Right cardiac atrium (tissue), 5 donors: ENCODE data around the gene IL17RB. TPM values are rescaled to one million over a fixed set of nuclear protein-coding genes. Genes with fewer than 3 reads are reported as not detected.

Source experiments
- ATAC-seq, 2 donors: fragments of 200-7000 bp; cut with Tn5 transposase; one replicate each; pipeline versions ENCODE4 v1.8.0 to v1.9.1; 2020; ENCODE audit warnings: moderate library complexity in 2 of 2, mild to moderate bottlenecking in 1 of 2
- DNase-seq, 3 donors: peaks; one replicate each; pipeline ENCODE4 v3.0.0-alpha.2; 2020
- H3K27ac ChIP-seq: one replicate; pipeline ENCODE4 v1.5.1; 2013; ENCODE audit warnings: mild to moderate bottlenecking, low read length, control low read depth, moderate library complexity
- H3K27me3 ChIP-seq: one replicate; pipeline ENCODE4 v1.6.1; 2013; ENCODE audit not compliant: control insufficient read depth, insufficient read depth
- H3K4me1 ChIP-seq: one replicate; pipeline ENCODE4 v1.6.1; 2013; ENCODE audit warnings: low read length; ENCODE audit not compliant: control insufficient read depth, insufficient read depth
- H3K4me3 ChIP-seq: one replicate; pipeline ENCODE4 v1.5.1; 2013; ENCODE audit warnings: low read length, control low read depth
- H3K9me3 ChIP-seq: one replicate; pipeline ENCODE4 v1.6.1; 2013; ENCODE audit warnings: low read length; ENCODE audit not compliant: control insufficient read depth
- WGBS: extraction: QIAGEN DNeasy Blood & Tissue Kit; methylation state at CpG from one replicate; pipeline ENCODE4 v1.1.7; 2013; 5-methylcytosine and 5-hydroxymethylcytosine counted together
- intact Hi-C, 4 donors: fragments of 100-400 bp; cut with DNase I; formaldehyde crosslinking; loops; one replicate each; pipeline versions ENCODE4 v1.11.0 to v1.14.0; 2022 to 2023
- polyA plus RNA-seq: library from polyadenylated mRNA; stranded (reverse); fragments of 200-250 nt; gene quantifications from one replicate; pipeline ENCODE4 v1.2.3, GENCODE V29; 2013
- total RNA-seq, 4 donors: library from RNA; stranded (reverse); fragmentation: NEBNext Ultra II Directional; extraction: Animal tissue kit (Norgen Biotek cat#: 25700); gene quantifications; one replicate each; pipeline ENCODE4 v1.2.1, GENCODE V29; 2021
- donor health status: healthy with polysubstance abuse.
- donor health status: DM: no; HTN: yes; CAD: no.
- donor health status: DM: no; HTN: no; CAD: no.
- donor health status: DM: no; HTN: yes; CAD: no; lungs with severe emphysema.
- donor health status: DM: yes; HTN: yes; CAD: no.

IL17RB gene
- total and polyA plus RNA-seq, 5 donors: 1.3 to 2.9 (median 1.9) TPM

DNA sequence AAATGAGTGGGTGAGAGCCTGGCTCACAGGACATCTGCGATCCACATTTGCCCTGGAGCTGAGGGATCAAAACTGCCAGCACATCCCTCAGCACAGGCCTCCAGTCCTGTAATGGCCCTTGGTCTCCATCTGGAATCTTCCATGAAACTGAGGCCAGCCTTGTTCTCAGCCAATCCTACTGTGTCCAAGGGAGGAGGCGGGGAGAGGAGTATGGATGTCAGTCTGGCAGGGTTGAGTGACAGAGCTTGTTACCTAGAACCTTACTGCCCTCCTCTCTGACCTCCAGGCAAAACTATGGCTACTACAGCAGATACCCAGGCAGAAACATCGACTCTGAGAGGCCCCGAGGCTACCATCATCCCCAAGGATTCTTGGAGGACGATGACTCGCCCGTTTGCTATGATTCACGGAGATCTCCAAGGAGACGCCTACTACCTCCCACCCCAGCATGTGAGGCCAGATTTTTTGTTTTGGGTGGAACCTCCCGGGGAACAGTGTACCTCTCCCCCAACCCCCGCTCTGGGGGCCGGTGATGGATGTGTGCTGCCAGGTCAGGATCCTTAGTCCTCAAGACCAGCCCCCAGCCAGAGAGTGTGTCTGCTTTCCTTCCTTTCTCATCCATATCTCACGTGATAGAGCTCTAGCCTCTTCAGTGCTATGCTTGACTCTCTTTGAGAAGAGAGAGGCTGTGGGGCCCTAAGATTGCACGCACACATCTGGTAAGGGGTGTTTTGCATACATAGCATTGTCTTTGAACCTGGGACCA is 41.5 kb upstream of the IL17RB start:
- Histone ChIP-seq H3K27me3 (no peaks in the 10 kb centered on the region), H3K9me3 (no peaks in the 10 kb centered on the region), H3K4me1 (peaks cover 9% of the 10 kb centered on the region), H3K4me3 (no peak overlapping the region), H3K27ac (no peak overlapping the region)
- DNase-seq: no peak
- no peak for ATAC-seq
- intact Hi-C loops: no loop called here
- 69% methylated on average over 14 of the region's 14 CpGs for WGBS

DNA sequence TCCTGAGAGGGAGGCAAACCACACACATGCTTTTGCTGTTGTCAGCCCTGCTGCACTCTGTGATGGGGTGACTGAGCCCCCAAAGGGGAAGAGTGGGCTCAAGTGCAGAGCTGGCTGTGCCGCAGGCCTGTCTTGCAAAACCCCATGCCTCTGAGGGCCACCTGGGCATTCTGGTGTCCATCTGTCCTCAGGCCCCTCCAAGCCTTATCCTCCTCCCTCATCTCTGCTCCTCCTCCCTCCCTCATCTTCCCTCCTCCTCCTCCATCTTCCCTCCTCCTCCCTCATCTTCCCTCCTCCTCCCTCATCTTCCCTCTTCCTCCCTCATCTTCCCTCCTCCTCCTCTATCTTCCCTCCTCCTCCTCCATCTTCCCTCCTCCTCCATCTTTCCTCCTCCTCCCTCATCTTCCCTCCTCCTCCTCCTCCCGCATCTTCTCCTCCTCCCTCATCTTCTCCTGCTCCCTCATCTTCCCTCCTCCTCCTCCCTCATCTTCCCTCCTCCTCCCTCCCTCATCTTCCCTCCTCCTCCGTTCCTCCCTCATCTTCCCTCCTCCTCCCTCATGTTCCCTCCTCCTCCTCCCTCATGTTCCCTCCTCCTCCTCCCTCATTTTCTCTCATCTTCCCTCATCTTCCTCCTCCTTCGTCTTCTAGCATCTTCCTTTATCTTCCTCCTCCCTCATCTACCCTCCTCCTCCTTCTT is 40.8 kb upstream of the IL17RB start:
- 75% methylated on average over 4 of the region's 4 CpGs for WGBS
- Histone ChIP-seq H3K9me3 (no peaks in the 10 kb centered on the region), H3K4me1 (peaks cover 9% of the 10 kb centered on the region), H3K27ac (no peak overlapping the region), H3K4me3 (no peak overlapping the region), H3K27me3 (no peaks in the 10 kb centered on the region)
- ATAC-seq (no peak), DNase-seq (no peak)
- intact Hi-C loops: no loop called here

GRCh38 chr3:53806182-53807116 is 39.9 kb upstream of the IL17RB start:
- DNase-seq (no peak), ATAC-seq (peak; percentile 75 to 76)
- WGBS: 60% methylated on average over 10 of the region's 10 CpGs
- intact Hi-C loops: no loop called here
- H3K4me3 ChIP-seq: no peak overlapping the region
- peak overlapping the region; percentile 76 for H3K27ac ChIP-seq
- no peaks in the 10 kb centered on the region for H3K27me3 ChIP-seq
- H3K4me1 ChIP-seq: peaks cover 9% of the 10 kb centered on the region
- no peaks in the 10 kb centered on the region for H3K9me3 ChIP-seq

- peak overlapping the region; percentile 76 for H3K27ac ChIP-seq
- DNase-seq (no peak), ATAC-seq (peak; percentile 14 to 24)
- H3K27me3 ChIP-seq: no peaks in the 10 kb centered on the region
- H3K4me1 ChIP-seq: peaks cover 9% of the 10 kb centered on the region
- WGBS: 72% methylated on average over 15 of the region's 15 CpGs
- no peaks in the 10 kb centered on the region for H3K9me3 ChIP-seq
- intact Hi-C loops: no loop called here
- no peak overlapping the region for H3K4me3 ChIP-seq
Observed at GRCh38 chr3:53807117-53807810, 39.1 kb upstream of the IL17RB start.

DNA sequence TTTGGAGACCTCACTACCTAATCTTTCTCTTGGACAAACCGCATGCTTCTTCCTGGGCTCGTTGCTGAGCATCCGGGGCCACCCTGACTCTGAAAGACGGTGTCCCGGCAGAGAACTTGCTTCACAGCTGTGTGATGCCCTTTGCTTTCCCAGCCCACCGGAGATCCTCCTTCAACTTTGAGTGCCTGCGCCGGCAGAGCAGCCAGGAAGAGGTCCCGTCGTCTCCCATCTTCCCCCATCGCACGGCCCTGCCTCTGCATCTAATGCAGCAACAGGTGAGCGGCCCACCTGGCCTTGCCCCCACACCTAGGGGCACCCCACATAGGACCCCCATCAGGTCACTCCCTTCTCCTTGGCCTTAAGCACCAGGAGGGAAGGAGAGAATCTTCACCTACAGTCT is 37.9 kb upstream of the IL17RB start:
- H3K27ac ChIP-seq: no peak overlapping the region
- intact Hi-C loops: no loop called here
- 92% methylated on average over 13 of the region's 13 CpGs for WGBS
- H3K4me1 ChIP-seq: peaks cover 9% of the 10 kb centered on the region
- ATAC-seq (no peak), DNase-seq (no peak)
- H3K4me3 ChIP-seq: no peak overlapping the region
- H3K9me3 ChIP-seq: no peaks in the 10 kb centered on the region
- H3K27me3 ChIP-seq: no peaks in the 10 kb centered on the region

DNA sequence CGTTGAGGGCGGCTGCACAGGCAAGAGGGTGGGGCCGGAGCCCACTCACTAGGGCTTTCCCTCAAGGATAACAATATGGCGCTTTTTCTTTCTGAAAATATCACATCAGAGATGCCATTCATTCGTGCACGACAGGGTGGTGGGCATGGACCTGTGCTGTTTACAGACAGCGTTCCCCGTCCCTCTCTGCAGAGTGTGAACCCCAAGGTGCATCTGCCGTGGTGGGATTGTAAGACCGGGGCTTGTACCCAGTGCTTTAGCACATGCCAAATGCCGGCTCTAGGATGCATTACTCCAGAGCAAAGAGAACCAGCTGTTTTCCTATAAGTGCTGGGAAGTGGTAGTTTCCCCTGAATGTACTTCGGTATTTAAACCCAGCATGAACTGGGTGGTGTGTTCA is 37.1 kb upstream of the IL17RB start:
- Histone ChIP-seq H3K27me3 (no peaks in the 10 kb centered on the region), H3K9me3 (no peaks in the 10 kb centered on the region), H3K4me1 (peaks cover 6% of the 10 kb centered on the region), H3K4me3 (no peak overlapping the region), H3K27ac (no peak overlapping the region)
- DNase-seq (no peak), ATAC-seq (no peak)
- intact Hi-C loops: no loop called here
- 83% methylated on average over 12 of the region's 12 CpGs for WGBS

GRCh38 chr3:53809764-53810400 is 36.5 kb upstream of the IL17RB start:
- H3K4me3 ChIP-seq: no peak overlapping the region
- peaks cover 4% of the 10 kb centered on the region for H3K4me1 ChIP-seq
- WGBS: 89% methylated on average over 28 of the region's 28 CpGs
- no peak overlapping the region for H3K27ac ChIP-seq
- H3K27me3 ChIP-seq: no peaks in the 10 kb centered on the region
- intact Hi-C loops: no loop called here
- DNase-seq (no peak), ATAC-seq (no peak)
- no peaks in the 10 kb centered on the region for H3K9me3 ChIP-seq

- WGBS: 89% methylated on average over 24 of the region's 24 CpGs
- Histone ChIP-seq H3K4me3 (no peak overlapping the region), H3K27ac (no peak overlapping the region), H3K9me3 (no peaks in the 10 kb centered on the region), H3K27me3 (no peaks in the 10 kb centered on the region), H3K4me1 (no peaks in the 10 kb centered on the region)
- intact Hi-C loops: no loop called here
- ATAC-seq (no peak), DNase-seq (no peak)
Observed at GRCh38 chr3:53811143-53811927, 35.0 kb upstream of the IL17RB start.

- Histone ChIP-seq H3K27ac (no peak overlapping the region), H3K4me3 (no peak overlapping the region), H3K4me1 (no peaks in the 10 kb centered on the region), H3K27me3 (no peaks in the 10 kb centered on the region), H3K9me3 (no peaks in the 10 kb centered on the region)
- ATAC-seq (no peak), DNase-seq (no peak)
- WGBS: 72% methylated on average over 4 of the region's 4 CpGs
- intact Hi-C loops: no loop called here
Observed at GRCh38 chr3:53812434-53812833, 33.9 kb upstream of the IL17RB start.

GRCh38 chr3:53813229-53813628 is 33.1 kb upstream of the IL17RB start:
- Histone ChIP-seq H3K9me3 (no peaks in the 10 kb centered on the region), H3K4me1 (no peaks in the 10 kb centered on the region), H3K27ac (no peak overlapping the region), H3K27me3 (no peaks in the 10 kb centered on the region), H3K4me3 (no peak overlapping the region)
- 85% methylated on average over 5 of the region's 5 CpGs for WGBS
- ATAC-seq: no peak
- no peak for DNase-seq
- intact Hi-C loops: no loop called here
